LNCaP clone FGC (cell line): ENCODE measurements around the gene EHD3.

Experiments
- DNase-seq: peaks from one replicate; pipeline ENCODE4 v3.0.0-alpha.2; 2011; ENCODE audit warnings: low read depth
- H3K4me3 ChIP-seq: 2 replicates; pipeline ENCODE4 v1.5.1; 2011; ENCODE audit warnings: mild to moderate bottlenecking, low read depth, low read length, control low read depth
- CTCF ChIP-seq: IDR thresholded peaks from 2 replicates; pipeline ENCODE4 v1.5.1; 2012; ENCODE audit warnings: mild to moderate bottlenecking; ENCODE audit not compliant: control insufficient read depth, insufficient read depth; ENCODE audit errors: extremely low read depth

The EHD3 gene

GRCh38 chr2:31238906-31239592 lies 5.1 kb downstream of the EHD3 start:
- no peak overlapping the region for H3K4me3 ChIP-seq
- no peak for DNase-seq
- TF ChIP-seq CTCF = no peak

- no peak for DNase-seq
- no peak for TF ChIP-seq CTCF
These were observed 5.7 kb downstream of the EHD3 start for GRCh38 chr2:31239593-31240177.

GRCh38 chr2:31240381-31241365 lies 6.7 kb downstream of the EHD3 start:
- no peak for TF ChIP-seq CTCF
- DNase-seq = no peak
- no peak overlapping the region for H3K4me3 ChIP-seq

More at GRCh38 chr2:31239593-31240177, 5.7 kb downstream of the EHD3 start:
- no peak overlapping the region for H3K4me3 ChIP-seq

GRCh38 chr2:31241625-31242270 lies 7.8 kb downstream of the EHD3 start:
- no peak overlapping the region for H3K4me3 ChIP-seq
- no peak for DNase-seq
- no peak for TF ChIP-seq CTCF

- no peak for TF ChIP-seq CTCF
These were observed 9.1 kb downstream of the EHD3 start for GRCh38 chr2:31243053-31243452.

GRCh38 chr2:31244101-31244500 lies 10.1 kb downstream of the EHD3 start:
- DNase-seq = no peak
- H3K4me3 ChIP-seq = no peak overlapping the region
- no peak for TF ChIP-seq CTCF

More at GRCh38 chr2:31243053-31243452, 9.1 kb downstream of the EHD3 start:
- no peak overlapping the region for H3K4me3 ChIP-seq
- no peak for DNase-seq
